Neural cell (in vitro differentiated cells): Measurements from ENCODE around the gene ADGRL1. TPM values are rescaled to one million over a fixed set of nuclear protein-coding genes. Genes with fewer than 3 reads are reported as not detected.
"Not testable (repeated sequence)": the region's sequence is repeated elsewhere in the genome, so short reads cannot be mapped to it uniquely, and the experiment has no call there.

Experiments used
- H2AFZ ChIP-seq: fragments of 200-600, 300-800 bp; sonication (generic), shearing (Covaris generic); 2 replicates; pipeline ENCODE4 v1.6.0; 2014; ENCODE audit warnings: low read depth, mild to moderate bottlenecking, antibody characterized with exemption, low read length, moderate library complexity
- H3F3A ChIP-seq: fragments of 200-600 bp; shearing (Covaris generic); 2 replicates; pipeline ENCODE4 v1.6.1; 2016; ENCODE audit warnings: mild to moderate bottlenecking, moderate library complexity, mixed read lengths, antibody characterized with exemption, low read length; ENCODE audit not compliant: insufficient read depth, poor library complexity, severe bottlenecking
- H3K27ac ChIP-seq: fragments of 200-600, 300-800 bp; sonication (generic), shearing (Covaris generic); 2 replicates; pipeline ENCODE4 v1.5.1; 2014; ENCODE audit warnings: mild to moderate bottlenecking, low read length, moderate library complexity
- H3K27me3 ChIP-seq: fragments of 300-800, 200-600 bp; sonication (generic), shearing (Covaris generic); 2 replicates; pipeline ENCODE4 v1.6.0; 2014; ENCODE audit warnings: mild to moderate bottlenecking, low read depth, low read length, moderate library complexity; ENCODE audit not compliant: insufficient read depth
- H3K36me3 ChIP-seq: fragments of 300-800, 200-600 bp; sonication (generic), shearing (Covaris generic); 2 replicates; pipeline ENCODE4 v1.5.1; 2014; ENCODE audit warnings: mild to moderate bottlenecking, antibody characterized with exemption, low read length, moderate library complexity; ENCODE audit not compliant: insufficient read depth
- H3K4me2 ChIP-seq: fragments of 300-800, 200-600 bp; sonication (generic), shearing (Covaris generic); 2 replicates; pipeline ENCODE4 v1.6.0; 2014; ENCODE audit warnings: mild to moderate bottlenecking, low read length
- H3K4me3 ChIP-seq: fragments of 300-800, 200-600 bp; sonication (generic), shearing (Covaris generic); 2 replicates; pipeline ENCODE4 v1.5.1; 2014; ENCODE audit warnings: mild to moderate bottlenecking, low read length, moderate library complexity
- H3K79me2 ChIP-seq: fragments of 200-600 bp; shearing (Covaris generic); replicated peaks from 2 replicates; pipeline ENCODE4 v1.6.0; 2014; ENCODE audit warnings: mild to moderate bottlenecking, low read length, moderate library complexity; ENCODE audit not compliant: insufficient read depth
- H3K9ac ChIP-seq: fragments of 300-800, 200-600 bp; sonication (generic), shearing (Covaris generic); 2 replicates; pipeline ENCODE4 v1.6.1; 2016; ENCODE audit warnings: mild to moderate bottlenecking, low read length, mixed read lengths
- H3K9me2 ChIP-seq: fragments of 200-600 bp; shearing (Covaris generic); 2 replicates; pipeline ENCODE4 v1.6.1; 2016; ENCODE audit warnings: mild to moderate bottlenecking, low read length, mixed read lengths; ENCODE audit not compliant: insufficient read depth
- H3K9me3 ChIP-seq: fragments of 200-600, 300-800 bp; sonication (generic), shearing (Covaris generic); 2 replicates; pipeline ENCODE4 v1.6.1; 2016; ENCODE audit warnings: mild to moderate bottlenecking, mixed run types, low read length, moderate library complexity, mixed read lengths
- H4K20me1 ChIP-seq: fragments of 200-600 bp; shearing (Covaris generic); 2 replicates; pipeline ENCODE4 v1.6.1; 2016; ENCODE audit warnings: mild to moderate bottlenecking, mixed run types; ENCODE audit not compliant: insufficient read depth
- EP300 ChIP-seq: fragments of 450-650 bp; conservative IDR thresholded peaks from 2 replicates; pipeline ENCODE4 v1.6.1; 2014; ENCODE audit warnings: antibody characterized with exemption, mild to moderate bottlenecking, moderate library complexity; ENCODE audit not compliant: poor library complexity, severe bottlenecking
- EZH2 ChIP-seq: fragments of 200-600, 300-800 bp; shearing (Covaris generic), sonication (generic); IDR thresholded peaks from 2 replicates; pipeline ENCODE4 v1.6.1; 2014; ENCODE audit warnings: antibody characterized with exemption, low read length, borderline replicate concordance, mild to moderate bottlenecking; ENCODE audit not compliant: insufficient read depth, poor library complexity, severe bottlenecking
- MXI1 ChIP-seq: fragments of 450-650 bp; conservative IDR thresholded peaks from 2 replicates; pipeline ENCODE4 v1.6.1; 2014; ENCODE audit warnings: antibody characterized with exemption, mild to moderate bottlenecking; ENCODE audit not compliant: poor library complexity, severe bottlenecking
- POLR2AphosphoS5 ChIP-seq: IDR thresholded peaks from 2 replicates; pipeline ENCODE4 v1.6.1; 2012
- RAD21 ChIP-seq: fragments of 450-650 bp; conservative IDR thresholded peaks from 2 replicates; pipeline ENCODE4 v1.6.1; 2014; ENCODE audit warnings: antibody characterized with exemption, mild to moderate bottlenecking, moderate library complexity
- REST ChIP-seq: IDR thresholded peaks from 2 replicates; pipeline ENCODE4 v1.6.1; 2012; ENCODE audit warnings: borderline replicate concordance
- SMC3 ChIP-seq: fragments of 450-650 bp; conservative IDR thresholded peaks from 2 replicates; pipeline ENCODE4 v1.6.1; 2014; ENCODE audit warnings: antibody characterized with exemption, mild to moderate bottlenecking, moderate library complexity; ENCODE audit not compliant: poor library complexity
- TAF1 ChIP-seq: IDR thresholded peaks from 2 replicates; pipeline ENCODE4 v1.6.1; 2012; ENCODE audit warnings: low read depth
- polyA plus RNA-seq: library from polyadenylated mRNA; depleted of rRNA; stranded (reverse); fragments of >200 nt; gene quantifications from 2 replicates; pipeline ENCODE4 v1.2.3, GENCODE V29; 2014
- TF ChIP-seq, protein P1 (sequence below): fragments of 450-650 bp; IDR thresholded peaks from 2 replicates; pipeline ENCODE4 v1.5.1; 2014; ENCODE audit warnings: antibody characterized with exemption, mild to moderate bottlenecking, moderate library complexity; ENCODE audit not compliant: poor library complexity, severe bottlenecking

The ADGRL1 gene
- polyA plus RNA-seq, 1 donor from 2014 or later, result 22.2 TPM

GRCh38 chr19:14226498-14226897 is 20.5 kb upstream of the ADGRL1 start:
- H3K4me2 ChIP-seq, H3K9ac ChIP-seq, H3K27me3 ChIP-seq, H3F3A ChIP-seq, H3K9me3 ChIP-seq, H3K4me3 ChIP-seq, H2AFZ ChIP-seq, H3K9me2 ChIP-seq, H3K79me2 ChIP-seq, H4K20me1 ChIP-seq, H3K36me3 ChIP-seq, H3K27ac ChIP-seq: not testable (repeated sequence)

DNA sequence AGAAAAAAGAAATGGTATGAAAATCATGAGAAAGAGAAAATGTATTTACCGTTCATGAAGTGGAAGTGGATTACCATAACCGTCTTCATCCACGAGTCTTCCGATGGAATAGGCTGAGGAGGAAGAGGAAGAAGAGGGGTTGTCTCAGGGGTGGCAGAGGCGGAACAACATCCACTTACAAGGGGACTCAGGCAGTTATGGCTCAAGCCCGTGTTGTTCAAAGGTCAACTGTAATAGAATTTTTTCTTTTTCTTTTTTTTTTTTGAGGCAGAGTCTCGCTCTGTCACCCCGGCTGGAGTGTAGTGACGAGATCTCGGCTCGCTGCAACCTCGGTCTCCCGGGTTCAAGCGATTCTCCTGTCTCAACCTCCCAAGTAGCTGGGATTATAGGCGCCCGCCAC is 16.9 kb upstream of the ADGRL1 start:
- TF ChIP-seq SMC3 (no peak), RAD21 (no peak), EP300 (no peak), POLR2AphosphoS5 (no peak), REST (no peak), TAF1 (no peak), MXI1 (no peak), EZH2 (no peak)
- TF ChIP-seq, protein P1, sequence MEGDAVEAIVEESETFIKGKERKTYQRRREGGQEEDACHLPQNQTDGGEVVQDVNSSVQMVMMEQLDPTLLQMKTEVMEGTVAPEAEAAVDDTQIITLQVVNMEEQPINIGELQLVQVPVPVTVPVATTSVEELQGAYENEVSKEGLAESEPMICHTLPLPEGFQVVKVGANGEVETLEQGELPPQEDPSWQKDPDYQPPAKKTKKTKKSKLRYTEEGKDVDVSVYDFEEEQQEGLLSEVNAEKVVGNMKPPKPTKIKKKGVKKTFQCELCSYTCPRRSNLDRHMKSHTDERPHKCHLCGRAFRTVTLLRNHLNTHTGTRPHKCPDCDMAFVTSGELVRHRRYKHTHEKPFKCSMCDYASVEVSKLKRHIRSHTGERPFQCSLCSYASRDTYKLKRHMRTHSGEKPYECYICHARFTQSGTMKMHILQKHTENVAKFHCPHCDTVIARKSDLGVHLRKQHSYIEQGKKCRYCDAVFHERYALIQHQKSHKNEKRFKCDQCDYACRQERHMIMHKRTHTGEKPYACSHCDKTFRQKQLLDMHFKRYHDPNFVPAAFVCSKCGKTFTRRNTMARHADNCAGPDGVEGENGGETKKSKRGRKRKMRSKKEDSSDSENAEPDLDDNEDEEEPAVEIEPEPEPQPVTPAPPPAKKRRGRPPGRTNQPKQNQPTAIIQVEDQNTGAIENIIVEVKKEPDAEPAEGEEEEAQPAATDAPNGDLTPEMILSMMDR, result no peak

GRCh38 chr19:14221345-14221744 is 15.4 kb upstream of the ADGRL1 start:
- H3K4me2 ChIP-seq, H3K9ac ChIP-seq, H4K20me1 ChIP-seq, H3K9me3 ChIP-seq, H3K79me2 ChIP-seq, H3F3A ChIP-seq, H3K27ac ChIP-seq, H2AFZ ChIP-seq, H3K27me3 ChIP-seq, H3K9me2 ChIP-seq, H3K4me3 ChIP-seq, H3K36me3 ChIP-seq: not testable (repeated sequence)
- TF ChIP-seq, protein P1, result peak; percentile 22

More for the DNA sequence above, 16.9 kb upstream of the ADGRL1 start:
- Histone ChIP-seq H3K9me2 (no peaks in the 10 kb centered on the region), H3K36me3 (no peaks in the 10 kb centered on the region), H4K20me1 (no peaks in the 10 kb centered on the region), H3K9ac (no peak overlapping the region), H3K79me2 (no peaks in the 10 kb centered on the region), H3K27ac (no peak overlapping the region), H3K27me3 (no peaks in the 10 kb centered on the region), H2AFZ (no peak overlapping the region), H3K4me3 (no peak overlapping the region), H3K9me3 (no peaks in the 10 kb centered on the region), H3K4me2 (no peak overlapping the region), H3F3A (no peaks in the 10 kb centered on the region)
